ENCODE results near the gene CLRN2.
"Not testable (repeated sequence)": the region's sequence is repeated elsewhere in the genome, so short reads cannot be mapped to it uniquely, and the experiment has no call there.

The CLRN2 gene

GRCh38 chr4:17510582-17510981 is 4.4 kb upstream of the CLRN2 start:
- DNase-seq = no peak

GRCh38 chr4:17511051-17511450 is 3.9 kb upstream of the CLRN2 start:
- DNase-seq = no peak

DNA sequence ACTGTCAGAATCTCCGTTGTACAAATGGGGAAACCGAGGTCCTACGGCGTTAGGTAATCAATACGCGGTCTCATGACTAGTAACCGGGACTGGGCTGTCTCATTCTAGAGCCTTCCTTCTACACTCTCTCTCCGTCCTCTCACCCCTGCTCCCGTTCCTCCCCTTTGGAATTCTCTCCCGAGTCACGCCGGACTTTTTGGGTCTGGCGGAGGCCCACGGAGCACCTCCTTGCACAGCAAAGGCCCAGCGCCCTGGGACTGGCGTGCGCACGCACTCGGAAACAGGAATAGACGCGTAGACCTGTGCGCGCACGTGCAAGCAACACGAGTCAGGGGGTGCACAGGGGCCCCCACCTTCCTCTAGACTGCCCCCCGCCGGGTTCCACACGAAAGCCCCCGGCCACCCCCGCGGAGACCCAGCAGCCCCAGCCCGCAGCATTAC is 3.4 kb upstream of the CLRN2 start:
- DNase-seq = peak; percentile 14

DNA sequence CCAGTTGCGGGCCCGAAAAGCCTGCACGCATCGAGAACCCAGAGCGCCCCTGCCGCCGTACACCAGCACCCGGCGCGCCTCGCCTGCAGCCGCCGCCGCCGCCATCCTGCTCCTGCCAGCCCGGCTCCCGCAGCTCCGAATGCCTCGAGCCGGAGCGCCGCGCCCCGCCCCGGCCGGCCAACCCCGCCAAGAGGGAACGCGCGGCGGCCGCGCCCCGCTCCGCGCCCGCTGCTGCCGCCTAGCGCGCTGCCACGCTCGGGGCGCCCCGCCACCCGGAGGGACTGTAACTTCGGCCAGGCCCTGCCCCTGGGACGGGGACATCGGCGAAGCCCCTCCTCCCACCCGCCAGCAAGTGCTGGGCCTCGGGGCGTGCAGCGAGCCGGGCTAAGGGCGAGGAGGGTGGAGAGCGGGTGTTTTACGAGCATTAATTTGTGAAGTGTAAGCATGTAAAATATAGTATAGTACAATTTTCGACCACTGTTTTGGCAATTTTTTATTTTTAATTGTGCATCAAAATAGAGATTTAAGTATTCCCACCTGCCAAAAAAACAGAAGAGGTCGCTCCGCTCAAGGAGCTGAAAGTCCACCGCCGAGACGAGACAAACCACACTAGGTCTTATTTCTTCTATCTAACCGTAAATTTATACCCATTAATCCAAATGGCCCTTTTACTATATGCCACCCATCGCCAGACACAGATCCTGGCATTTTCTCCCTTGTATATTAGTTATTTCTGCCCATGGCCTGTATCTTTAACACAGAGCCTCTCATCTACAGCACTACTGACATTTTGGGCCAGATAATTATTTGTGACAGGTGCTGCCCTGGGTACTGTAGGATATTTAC is 2.8 kb upstream of the CLRN2 start, which contains the start of gene QDPR:
QDPR (minus strand) TSS at position 141 of the 846 bp plus-strand sequence; CDS start at position 105, 36 bp downstream.
- DNase-seq = peak; percentile 14

DNA sequence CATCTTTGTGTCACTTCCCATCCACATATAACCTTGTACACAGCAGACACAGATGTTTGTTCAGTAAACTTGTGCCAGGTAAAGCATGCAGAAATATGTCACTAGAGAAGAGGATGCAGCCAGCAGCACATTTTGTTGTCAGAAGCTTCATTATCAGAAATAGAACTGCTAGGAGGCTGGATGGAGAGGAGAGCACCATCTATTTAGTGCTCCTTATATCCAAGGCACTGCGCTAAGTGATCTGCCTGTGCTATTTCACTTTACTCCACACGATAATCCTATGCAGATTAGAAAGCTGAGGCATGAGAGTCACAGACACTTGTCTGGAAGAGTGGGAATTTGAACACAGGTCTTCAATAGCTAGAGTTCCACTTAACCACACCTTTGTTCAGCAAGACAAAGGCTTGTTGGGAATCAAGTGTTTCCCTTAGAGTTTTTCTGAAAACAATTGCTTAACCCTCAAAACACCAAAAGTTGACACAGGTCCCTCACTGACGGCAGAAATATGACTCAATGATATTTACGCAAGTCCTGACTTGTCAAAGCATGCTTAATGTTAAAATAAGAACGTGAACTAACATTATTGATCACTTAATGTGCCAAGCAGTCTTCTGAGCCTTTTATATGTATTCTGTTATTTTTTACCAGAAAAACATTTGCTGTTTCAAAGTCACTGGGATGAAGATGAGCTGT is 1.8 kb upstream of the CLRN2 start:
- no peak for DNase-seq

DNA sequence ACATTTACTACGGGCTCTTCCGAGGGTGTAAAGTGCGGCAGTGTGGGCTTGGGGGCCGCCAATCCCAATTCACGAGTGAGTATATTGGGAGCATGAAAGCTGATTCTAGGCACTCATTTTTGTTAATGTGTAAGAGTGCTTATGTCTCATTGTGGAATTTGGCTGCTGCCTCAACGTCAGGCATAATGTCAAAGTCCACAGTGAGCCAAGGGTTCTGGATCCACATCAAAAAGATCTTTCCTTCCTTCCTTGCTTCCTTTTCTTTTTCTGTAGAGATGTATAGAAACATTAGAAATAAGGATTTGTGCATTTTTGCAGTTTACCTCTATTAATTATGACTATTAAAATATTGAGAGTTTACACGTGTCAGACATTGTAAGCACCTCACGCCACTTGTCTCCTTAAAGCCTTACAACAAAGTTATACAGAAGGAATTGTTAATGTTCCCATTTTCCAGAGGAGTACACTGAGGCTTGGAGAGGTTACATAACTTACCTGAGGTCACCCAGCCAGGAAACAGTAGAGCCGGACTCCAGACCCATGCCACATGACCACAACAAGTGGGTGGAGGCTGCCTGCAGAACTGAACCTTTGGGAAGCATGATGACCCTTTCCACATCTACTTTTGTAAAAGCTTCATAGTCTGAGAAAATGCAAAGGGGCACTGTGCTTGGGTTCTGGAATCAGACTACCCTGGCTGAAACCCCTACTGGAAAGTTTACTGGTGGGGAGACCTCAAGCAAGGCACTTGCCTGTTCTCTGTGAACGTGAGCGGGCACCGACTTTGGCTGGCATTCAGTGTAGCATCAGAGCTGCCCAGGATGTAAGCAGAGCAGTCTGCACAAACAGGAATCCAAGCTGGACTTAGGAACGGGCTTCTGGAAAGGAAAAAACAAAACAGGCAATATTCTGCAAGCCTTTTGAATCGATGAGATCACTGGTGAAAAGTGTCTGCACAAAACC is 761 bp downstream of the CLRN2 start:
- no peak for DNase-seq

DNA sequence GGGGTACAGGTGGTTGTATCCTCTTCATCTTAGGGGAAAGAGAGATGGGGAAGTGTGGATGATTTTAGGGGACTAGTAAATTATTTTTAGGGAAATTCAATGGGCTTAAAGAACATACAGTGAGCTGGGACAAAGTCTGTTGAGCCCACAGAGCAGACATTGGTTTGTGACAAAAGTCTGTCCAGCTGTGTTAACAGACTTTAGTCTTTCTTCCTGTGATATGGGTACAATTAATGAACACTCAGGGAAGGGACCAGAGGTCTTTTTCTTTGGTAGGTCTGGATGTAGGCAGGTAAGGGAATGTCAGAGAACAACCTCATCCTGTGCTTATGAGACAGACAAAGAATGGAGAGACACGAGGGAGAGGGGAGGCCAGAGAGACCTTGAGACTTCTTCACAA is 2.0 kb downstream of the CLRN2 start:
- DNase-seq = no peak

- no peak for DNase-seq
Observed at GRCh38 chr4:17517664-17518063, 2.7 kb downstream of the CLRN2 start.

- no peak for DNase-seq
Observed at GRCh38 chr4:17521595-17521994, 6.6 kb downstream of the CLRN2 start.

DNA sequence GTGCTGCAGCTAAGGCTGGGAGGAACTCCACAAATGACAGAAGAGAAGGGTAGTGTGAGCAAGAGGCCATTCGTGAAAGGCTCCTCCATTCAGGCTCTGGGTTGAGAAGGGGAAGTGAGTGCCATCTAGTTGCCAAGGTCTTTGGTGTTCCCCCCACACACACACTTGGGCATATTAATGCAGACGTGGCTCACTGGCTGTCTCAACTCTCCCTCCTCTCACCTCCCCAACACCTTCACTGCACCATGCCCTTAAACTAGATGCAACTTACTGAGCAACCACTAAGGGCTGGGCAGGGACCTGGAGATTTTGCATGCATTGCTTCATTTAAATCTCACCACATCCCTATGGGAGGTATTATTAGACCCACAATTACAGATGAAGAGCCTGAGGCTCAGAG is 8.7 kb downstream of the CLRN2 start:
- DNase-seq = no peak

DNA sequence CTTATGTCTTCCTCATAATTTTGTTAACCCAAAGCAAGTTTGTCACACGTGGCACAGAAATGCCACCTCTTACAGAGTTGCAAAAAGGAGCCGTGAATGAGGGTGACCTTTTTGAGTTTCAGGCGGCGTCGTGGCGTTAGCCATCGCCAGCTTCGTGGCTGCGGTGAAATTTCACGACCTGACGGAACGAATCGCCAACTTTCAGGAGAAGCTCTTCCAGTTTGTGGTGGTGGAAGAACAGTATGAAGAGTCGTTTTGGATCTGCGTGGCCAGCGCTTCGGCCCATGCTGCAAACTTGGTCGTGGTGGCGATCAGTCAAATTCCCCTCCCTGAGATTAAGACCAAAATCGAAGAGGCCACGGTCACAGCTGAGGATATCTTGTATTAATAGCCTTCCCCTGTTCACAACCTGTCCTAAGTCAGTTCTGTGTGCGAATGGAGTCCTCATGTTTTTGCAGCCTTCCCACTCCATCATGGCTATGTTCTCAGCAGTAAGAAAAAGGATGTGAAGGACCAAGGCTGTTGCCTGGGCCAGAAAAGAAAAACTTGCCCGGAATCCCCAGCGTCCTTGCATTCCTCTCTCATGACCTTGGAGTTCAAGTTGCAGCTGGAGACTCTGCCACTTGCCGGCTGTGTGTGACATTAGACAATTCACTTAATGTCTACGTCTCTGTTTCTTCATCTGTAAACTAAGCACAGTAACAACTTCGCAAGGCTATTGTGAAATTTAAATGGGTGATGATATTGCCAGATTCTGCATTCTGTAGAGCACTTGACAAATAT is 11.9 kb downstream of the CLRN2 start:
- DNase-seq = no peak

DNA sequence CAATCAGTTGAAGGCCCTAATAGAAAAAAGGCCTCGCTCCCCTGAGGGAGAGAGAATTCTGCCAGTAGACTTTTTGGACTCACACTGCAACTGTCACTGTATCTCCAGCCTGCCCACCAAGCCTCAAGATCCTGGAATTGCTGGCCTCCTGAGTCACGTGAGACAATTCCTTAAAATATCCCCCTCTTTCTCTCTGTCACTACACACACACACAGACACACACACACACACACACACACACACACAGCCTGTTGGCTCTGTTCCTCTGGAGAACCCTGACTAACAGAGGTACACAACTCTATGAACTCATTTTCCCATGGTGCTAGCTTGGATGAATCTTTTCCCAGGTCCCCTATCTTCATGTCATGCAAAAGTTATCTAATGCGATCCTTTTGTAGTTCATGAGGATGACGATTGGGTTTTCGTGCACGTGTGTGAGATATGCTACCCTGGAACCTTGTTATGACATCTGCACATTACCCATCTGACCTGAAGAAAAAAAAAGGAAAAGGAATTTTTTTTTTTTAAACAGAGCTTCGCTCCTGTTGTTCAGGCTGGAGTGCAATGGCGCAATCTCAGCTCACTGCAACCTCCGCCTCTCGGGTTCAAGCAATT is 13.7 kb downstream of the CLRN2 start:
- no peak for DNase-seq

GRCh38 chr4:17531538-17532285 is 16.7 kb downstream of the CLRN2 start:
- DNase-seq = no peak

GRCh38 chr4:17534705-17535104 is 19.7 kb downstream of the CLRN2 start:
- DNase-seq = no peak

GRCh38 chr4:17535242-17535641 is 20.3 kb downstream of the CLRN2 start:
- DNase-seq = no peak

DNA sequence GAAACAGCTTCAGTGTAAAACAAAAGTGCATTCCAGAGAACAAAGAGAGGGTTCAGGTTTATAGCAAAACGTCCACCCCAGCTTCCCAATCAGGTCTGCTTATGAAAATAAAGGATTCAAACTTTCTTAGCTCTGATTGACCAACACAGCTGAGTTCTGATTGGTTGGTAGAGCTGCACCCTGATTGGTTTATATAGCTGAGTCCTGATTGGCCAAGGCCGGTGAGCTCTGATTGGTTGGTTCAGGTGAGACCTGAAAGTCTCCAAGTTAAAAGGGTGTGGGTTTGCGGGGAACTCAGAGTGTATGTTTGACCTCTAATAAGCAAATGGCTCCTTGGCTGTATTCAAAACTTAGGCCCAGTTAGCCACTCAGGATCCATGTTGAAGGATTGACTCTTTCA is 20.9 kb downstream of the CLRN2 start:
- no peak for DNase-seq

DNA sequence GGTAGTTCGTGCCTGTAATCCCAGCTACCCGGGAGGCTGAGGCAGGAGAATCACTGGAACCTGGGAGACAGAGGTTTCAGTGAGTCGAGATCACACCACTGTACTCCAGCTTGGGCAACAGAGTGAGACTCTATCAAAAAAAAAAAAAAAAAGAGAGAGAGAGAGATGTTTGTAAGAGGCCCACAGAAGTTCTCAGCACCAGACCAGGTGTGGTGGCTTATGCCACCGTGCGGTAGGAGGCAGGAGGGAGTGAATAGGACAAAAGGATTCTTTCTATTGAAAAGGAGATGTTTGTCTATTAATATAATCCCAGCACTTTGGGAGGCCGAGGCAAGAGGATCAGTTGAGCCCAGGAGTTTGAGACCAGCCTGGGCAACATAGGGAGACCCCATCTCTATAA is 22.1 kb downstream of the CLRN2 start:
- DNase-seq = not testable (repeated sequence)

GRCh38 chr4:17544205-17544604 is 29.2 kb downstream of the CLRN2 start:
- no peak for DNase-seq

DNA sequence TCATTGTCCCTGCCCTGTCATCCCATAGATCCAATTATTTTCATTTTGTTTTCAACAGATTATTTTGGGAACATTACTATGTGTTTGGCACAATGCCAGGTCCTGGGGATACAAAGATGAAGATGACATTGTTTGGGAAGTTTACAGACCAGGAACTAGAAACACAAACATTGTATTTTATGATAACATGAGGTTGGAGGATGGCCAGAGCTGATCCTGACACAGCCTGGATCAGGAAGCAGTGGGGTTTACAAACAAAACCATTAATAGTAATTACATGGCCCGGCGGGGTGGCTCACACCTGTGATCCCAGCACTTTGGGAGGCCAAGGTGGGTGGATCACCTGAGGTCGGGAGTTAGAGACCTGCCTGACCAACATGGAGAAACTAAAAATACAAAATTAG is 29.9 kb downstream of the CLRN2 start:
- no peak for DNase-seq

GRCh38 chr4:17545374-17546140 is 30.6 kb downstream of the CLRN2 start:
- no peak for DNase-seq
